ENCODE results near the gene NUDT16L1.
"Not testable (repeated sequence)": the region's sequence is repeated elsewhere in the genome, so short reads cannot be mapped to it uniquely, and the experiment has no call there.

Gene NUDT16L1

DNA sequence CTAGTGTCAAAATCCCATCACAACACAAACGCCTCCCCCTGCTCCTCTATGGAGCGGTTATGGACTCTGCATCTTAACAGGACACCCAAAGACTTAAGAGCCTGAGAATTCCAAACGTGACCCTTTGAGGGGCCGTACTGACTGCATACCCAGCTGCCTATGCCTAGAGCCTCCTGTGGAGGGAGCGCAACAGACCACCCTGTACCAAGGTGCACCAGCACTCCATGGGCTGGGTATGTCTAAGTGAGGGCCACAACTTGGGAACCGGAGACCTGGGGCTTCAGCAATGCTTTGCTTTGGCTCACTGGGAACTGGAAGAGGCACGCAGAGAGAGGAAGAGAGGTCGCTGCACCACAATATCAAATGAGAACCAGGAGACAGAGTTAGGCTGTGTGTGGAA, 35.3 kb downstream of the NUDT16L1 start:
- no peak for DNase-seq

DNA sequence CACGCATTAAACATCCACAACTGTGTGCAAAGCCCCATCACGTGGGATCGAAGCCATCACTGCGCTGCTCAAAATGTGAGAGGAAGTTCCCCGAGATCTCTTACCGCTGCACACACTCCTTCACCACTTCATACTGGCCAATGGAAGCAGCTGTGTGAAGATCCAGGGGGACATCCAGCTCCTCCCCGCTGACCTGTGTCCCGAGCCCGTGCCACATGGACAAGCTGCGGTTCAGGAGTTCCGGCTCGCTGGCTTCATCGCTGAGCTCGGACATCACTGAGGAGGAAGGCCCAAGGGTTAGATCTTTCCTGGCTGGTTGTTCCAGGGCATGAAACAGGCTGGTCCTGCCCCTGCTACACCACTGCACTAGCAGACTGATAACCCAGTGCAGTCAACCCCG, 36.5 kb downstream of the NUDT16L1 start:
- no peak for DNase-seq

DNA sequence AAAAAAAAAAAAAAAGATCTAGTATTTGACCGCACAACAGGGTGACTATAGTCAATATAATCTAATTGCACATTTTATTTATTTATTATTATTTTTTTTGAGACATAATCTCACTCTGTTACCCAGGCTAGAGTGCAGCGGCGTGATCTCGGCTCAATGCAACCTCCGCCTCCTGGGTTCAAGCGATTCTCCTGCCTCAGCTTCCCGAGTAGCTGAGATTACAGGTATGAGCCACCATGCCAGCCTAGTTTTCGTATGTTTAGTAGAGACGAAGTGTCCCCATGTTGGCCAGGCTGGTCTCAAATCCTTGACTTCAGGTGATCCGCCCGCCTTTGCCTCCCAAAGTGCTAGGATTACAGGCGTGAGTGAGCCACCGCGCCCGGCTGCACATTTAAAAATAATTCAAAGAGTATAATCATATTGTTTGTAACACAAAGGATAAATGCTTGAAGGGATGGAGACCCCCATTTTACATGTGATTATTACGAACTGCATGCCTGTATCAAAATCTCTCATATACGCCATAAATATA, 39.9 kb downstream of the NUDT16L1 start:
- DNase-seq: no peak

- no peak for DNase-seq
Observed at GRCh38 chr16:4733747-4734062, 40.3 kb downstream of the NUDT16L1 start.

GRCh38 chr16:4734063-4734729, 40.8 kb downstream of the NUDT16L1 start, which contains the start of the genes ANKS3 and DNAAF8:
Gene ANKS3 (minus strand): TSS chr16:4734271. CDS start chr16:4730149, 4,122 bp downstream.
Gene DNAAF8 (plus strand): TSS chr16:4734537. CDS start chr16:4736515, 1,978 bp downstream.
- DNase-seq: peak; percentile 82

DNA sequence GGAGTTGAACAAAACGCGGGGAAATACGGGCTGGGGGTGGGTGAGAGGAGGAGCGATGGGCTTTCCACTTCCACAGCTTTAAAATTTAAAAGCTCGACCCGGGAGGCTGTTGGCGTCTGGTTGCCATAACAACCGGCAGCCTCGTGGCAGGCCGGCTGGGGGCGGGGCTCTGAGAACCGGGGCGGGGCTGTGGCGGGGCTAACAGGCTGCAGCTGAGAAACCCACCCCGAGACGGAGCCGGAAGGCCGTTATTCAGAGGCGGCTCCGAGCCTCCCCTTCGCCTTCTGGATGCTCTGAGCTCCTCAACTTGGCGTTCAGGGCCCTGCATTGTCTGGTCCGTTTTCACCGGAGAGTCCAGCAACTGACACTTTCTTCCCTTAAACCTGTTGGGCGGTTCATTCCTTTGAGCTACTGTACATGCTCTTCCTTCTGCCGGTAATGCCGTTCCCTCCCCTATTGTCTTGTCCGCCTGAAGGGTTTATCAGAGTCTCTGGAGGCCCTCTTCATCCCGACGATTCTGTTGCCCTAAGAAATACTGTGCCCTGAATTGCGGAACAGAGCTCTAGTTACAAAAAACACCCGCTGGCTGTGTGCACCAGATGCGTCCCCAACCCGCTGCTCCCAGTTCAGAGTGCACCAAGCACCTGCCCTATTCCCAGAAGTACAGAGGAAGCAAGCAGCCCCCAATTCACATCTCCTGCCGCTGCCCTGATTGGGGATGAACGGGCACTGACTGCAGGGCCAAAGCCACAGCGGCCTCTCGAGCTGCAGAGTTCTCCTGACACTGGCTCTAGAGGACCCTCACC, 41.6 kb downstream of the NUDT16L1 start:
- peak; percentile 14 for DNase-seq

GRCh38 chr16:4736546-4736945, 43.2 kb downstream of the NUDT16L1 start:
- DNase-seq: no peak

DNA sequence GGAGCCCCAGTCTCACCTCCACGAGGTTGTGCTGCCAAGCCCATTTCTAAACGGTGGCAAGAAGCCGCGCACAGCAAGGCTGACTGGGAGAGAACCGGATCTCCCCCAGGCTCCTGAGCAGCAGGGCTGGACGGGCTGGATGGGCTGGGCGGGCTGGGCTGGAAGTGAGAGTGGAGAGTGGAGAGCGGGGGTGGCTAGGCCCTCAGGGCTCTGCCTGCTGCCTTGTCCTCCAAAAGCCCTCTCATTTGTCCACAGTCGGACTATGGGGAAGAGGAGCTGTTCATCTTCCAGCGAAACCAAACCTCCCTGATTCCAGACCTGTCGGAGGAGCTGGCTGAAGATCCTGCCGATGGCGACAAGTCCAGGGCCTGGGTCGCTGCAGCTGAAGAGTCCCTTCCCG, 44.2 kb downstream of the NUDT16L1 start:
- DNase-seq: no peak

DNA sequence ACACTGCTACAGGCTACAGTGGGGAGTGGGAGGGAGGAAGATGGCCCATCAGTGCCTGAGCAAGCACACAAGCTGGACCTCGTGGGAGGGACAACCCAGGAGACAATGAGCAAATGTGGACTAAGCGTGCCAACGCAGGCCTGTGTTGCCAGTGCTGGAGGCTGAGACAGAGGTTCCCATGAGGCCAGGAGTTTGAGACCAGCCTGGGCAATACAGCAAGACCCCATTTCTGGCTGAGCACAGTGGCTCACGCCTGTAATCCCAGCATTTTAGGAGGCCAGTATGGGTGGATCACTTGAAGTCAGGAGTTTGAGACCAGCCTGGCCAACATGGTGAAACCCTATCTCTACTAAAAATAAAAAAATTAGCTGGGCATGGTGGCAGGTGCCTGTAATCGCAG, 45.0 kb downstream of the NUDT16L1 start:
- DNase-seq: not testable (repeated sequence)

- DNase-seq: no peak
Observed at GRCh38 chr16:4743226-4743878, 50.0 kb downstream of the NUDT16L1 start.

DNA sequence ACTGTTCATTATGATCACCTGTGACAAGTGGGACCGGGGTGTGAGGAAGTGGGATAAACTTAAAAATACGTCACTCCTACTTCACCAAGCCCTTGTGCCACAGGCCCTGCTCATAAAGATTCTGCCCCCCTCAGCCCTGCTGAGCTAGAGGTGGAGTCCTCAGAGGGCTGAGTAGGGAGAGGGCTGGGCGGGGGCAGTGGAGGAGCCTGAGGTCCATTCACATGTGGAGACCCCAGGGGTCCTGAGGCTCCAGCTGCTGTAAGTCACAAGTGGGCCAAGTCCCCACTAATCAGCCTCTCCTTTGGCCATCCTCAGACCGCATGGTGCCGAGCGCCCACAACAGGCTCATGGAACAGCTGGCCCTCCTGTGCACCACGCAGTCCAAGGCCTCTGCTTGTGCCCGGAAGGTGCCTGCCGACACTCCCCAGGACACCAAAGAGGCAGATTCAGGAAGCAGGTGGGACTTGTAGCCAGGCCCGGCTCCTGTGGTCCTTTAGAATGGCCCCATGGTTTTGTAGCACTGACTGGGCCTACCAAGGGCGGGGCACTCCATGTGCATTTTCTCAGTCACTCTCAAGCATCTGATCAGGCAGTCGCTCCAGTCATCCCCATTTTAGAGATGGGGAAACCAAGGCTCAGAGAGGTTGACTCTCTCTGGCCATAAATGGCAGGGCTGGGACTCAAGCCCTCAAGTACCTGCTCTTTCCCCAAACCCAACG, 51.4 kb downstream of the NUDT16L1 start:
- DNase-seq: no peak

GRCh38 chr16:4745274-4745569, 51.9 kb downstream of the NUDT16L1 start:
- DNase-seq: no peak

Data from NCI-H2029 treated with DMSO at 0.1 percent for 48 hours (cell line).